GM21360 (cell line): ENCODE results near the gene WDR7.

Experiments used
- ATAC-seq: cut with Tn5 transposase; IDR thresholded peaks from one replicate; pipeline ENCODE4 v1.9.1; 2021; ENCODE audit warnings: mild to moderate bottlenecking, moderate library complexity; ENCODE audit not compliant: unreplicated experiment

WDR7 gene

DNA sequence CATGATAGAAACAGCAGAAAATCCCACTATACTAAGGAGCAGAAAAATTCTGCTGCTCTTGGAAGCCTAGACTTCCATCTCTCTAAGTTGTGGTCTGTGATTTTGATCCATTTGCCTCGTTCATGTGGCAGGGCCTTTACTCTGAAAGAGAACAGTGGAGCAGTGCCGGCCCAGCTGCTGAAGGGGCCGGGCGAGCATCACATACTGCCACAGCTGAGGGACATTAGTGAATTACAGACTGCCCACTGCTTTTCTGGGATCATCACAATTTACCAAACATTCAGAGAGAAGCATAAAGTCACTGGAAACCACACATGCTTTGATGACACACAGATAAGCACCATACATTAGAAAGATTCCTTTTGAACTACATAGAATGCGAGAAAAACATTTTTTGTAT is 278.7 kb downstream of the WDR7 start:
- ATAC-seq: no peak

DNA sequence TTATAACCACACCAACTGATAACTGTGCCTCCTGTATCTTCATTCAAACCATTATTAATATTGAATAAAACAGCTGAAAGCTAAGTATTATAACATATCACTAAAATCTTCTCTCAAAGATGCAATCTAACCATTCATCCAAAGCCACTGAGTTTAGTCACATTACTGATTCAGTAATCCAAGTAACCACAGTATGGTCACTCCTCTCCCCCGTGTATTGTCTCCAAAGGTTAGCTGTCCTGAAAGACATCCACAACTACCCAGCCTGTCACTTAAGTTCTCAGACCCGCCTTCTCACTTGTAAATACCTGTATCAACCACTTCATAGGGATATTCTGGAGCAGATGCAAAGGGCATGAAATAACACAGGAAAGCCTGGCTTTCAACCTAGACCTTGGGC is 282.3 kb downstream of the WDR7 start:
- ATAC-seq: no peak

- ATAC-seq: no peak
Observed at GRCh38 chr18:56934131-56934530, 283.0 kb downstream of the WDR7 start.

DNA sequence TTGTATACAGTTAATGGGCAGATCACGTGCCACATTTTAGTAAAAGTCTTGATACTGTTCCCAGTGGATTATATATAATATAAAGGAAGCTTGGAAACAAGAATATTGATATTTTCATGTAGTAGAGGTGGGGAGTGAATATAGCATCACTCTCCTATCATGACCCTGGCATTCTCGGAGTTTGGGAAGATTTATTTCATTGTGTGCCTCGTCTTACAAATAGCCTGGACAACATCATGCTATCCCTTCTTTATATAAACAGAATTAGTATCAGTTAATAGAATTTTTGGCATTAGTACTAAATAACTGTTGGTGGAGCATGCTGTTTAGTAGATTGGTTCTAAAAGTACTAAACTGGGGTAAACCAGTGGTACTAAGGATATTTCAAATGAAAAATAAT is 283.7 kb downstream of the WDR7 start:
- no peak for ATAC-seq

GRCh38 chr18:56935434-56936040 is 284.4 kb downstream of the WDR7 start:
- ATAC-seq: no peak

DNA sequence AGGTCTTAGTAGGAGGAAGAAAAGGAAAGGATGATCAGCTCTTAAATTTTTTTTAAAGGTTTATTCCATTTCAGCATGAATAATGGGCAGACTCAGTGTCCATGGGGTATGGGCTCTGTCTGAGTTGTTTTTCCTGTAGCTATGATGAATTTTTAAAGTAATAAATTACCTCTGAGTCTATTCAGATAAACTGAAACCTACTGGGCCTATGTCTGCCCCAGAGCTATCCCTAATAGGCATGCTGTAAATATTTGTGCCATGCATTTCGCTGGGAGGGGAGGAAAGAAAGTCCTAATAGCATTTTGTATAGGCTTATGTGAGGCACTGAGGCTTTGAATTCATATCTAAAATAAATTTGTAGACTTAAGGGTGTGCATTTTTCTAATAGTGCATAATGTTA is 285.3 kb downstream of the WDR7 start:
- ATAC-seq: no peak

DNA sequence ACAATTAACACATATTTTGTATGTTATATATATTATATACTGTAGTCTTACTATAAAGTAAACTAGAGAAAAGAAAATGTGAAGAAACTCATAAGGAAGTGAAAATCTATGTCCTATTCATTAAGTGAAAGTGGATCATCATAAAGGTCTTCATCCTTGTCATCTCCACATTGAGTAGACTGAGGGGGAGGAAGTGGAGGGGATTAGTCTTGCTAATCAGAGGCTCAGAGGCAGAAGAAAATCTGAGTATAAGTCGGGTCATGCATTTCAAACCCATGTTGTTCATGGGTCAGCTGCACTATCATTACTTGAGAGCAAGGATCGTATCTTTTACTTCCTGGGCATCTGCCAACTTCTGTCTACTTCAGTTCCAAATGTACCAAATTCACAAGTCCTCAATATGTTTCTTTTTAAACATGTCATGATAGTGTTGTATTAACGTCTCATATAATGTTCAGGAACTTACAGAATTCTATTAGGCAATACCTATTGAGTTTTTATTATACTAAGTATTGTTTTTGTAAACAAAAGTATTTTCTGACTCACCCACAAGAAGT is 286.8 kb downstream of the WDR7 start:
- ATAC-seq: no peak

- ATAC-seq: no peak
Observed at GRCh38 chr18:56945171-56946083, 294.3 kb downstream of the WDR7 start.

DNA sequence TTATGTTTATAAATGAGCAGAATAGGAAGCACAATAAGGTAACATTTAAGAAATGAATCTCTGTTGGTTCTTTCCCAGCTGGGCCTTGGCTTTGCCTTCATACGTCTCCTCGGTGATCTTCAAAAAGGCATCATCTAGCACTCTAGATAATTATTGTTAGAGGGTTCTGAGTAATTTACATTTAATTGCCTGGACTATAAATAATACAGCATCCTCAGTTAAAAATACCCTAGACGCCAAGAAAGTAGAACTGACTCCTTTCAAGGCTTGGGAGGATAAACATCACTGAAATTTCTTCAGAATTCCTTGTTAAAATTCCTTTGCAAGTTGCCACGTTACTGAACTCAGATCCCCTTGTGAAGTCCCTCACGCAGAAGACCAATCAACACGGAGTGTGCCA is 296.1 kb downstream of the WDR7 start:
- ATAC-seq: no peak

DNA sequence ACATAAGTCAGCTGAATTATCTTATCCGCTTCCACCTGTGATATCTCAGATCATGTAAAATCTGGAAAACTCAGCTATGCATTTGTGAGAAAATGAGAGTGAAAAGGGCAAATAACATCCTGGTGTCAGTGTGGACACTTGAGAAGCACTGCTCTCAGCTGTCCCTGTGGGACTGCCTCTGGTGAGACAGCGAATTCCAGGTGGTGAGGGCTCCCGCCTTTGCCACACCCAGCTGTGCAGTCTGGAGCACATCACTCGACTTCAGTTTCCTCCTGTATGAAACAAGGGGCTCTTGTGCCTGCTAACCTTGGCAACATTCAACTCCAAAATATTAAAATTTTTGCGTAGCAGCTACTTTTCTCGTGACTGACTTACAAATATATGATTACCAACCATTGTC is 300.9 kb downstream of the WDR7 start:
- no peak for ATAC-seq

GRCh38 chr18:56953428-56954198 is 302.5 kb downstream of the WDR7 start:
- no peak for ATAC-seq

GRCh38 chr18:56955490-56955889 is 304.3 kb downstream of the WDR7 start:
- ATAC-seq: no peak

- no peak for ATAC-seq
Observed at GRCh38 chr18:56959120-56959519, 308.0 kb downstream of the WDR7 start.

GRCh38 chr18:56962322-56962721 is 311.2 kb downstream of the WDR7 start:
- ATAC-seq: no peak

DNA sequence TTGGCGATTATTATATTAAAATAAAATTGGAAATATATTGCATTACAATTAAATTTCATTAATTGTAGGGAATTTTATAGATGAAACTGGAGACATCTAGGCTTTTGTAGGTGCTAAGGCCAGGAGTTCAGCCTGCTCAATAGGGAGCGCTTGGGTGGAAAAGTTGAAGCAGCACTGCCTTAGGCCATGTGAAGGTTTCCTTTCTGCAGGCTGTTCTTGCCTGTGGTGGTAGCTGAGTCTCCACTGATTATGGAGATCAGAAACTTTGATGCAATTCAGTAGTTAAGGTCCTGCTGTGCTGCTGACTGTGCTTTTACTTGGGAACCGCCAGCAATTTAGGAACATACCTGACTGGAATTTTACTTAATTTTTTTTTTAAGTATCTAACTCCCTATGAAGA is 315.9 kb downstream of the WDR7 start:
- no peak for ATAC-seq

DNA sequence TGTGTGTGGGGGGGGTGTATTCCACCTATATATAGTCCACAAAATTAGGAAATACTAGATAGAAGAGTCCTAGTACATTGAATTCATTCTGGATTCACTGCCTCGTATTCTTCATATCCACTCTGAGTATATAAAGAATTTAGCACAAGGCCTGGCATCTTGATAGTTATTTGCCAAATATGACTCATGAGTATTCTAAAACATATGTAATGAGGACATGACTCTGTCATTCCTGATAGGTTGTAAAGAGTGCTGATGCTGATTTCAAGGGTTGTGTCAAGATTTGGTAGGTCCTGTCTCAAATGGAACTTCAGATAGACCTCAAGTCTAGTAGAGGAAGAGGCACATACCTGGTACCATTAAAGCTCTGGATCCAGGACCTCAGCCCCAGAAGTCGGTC is 322.3 kb downstream of the WDR7 start:
- ATAC-seq: no peak

DNA sequence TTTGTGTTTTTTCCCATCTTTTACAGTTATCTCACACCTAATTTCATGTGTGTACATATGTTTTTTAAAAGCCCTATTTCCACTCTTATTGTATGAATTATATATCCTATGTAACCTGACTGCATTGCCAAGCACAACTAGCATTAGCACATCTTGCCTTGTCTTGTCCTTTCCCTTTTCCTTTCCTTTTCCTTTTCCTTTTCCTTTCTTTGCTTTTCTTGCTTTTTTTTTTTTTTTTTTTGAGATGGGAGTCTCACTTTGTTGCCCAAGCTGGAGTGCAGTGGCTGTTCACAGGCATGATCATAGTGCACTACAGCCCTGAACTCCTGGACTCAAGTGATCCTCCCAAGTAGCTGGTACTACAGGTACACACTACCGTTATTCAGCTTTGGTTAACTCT is 323.0 kb downstream of the WDR7 start:
- no peak for ATAC-seq

GRCh38 chr18:56975276-56975675 is 324.1 kb downstream of the WDR7 start:
- no peak for ATAC-seq

- no peak for ATAC-seq
Observed at GRCh38 chr18:56977309-56977708, 326.1 kb downstream of the WDR7 start.

DNA sequence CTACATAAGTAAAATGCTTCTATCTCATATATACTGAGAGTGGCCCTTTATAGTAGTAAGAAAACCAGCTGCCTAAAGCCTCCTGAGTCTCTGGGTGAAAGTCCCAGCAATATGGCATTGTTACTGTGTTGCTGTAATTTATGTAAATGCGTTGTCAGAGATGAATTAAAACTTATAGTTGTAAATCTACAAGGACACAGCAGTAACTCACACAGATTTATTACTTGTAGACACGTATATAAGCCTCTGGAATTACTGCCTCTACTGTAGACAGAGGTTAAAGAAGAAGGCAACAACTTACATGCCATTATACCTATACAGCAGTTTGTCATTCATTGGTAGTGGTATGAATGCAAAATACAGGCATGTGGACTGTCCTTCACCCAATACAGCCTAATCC is 326.6 kb downstream of the WDR7 start:
- no peak for ATAC-seq

DNA sequence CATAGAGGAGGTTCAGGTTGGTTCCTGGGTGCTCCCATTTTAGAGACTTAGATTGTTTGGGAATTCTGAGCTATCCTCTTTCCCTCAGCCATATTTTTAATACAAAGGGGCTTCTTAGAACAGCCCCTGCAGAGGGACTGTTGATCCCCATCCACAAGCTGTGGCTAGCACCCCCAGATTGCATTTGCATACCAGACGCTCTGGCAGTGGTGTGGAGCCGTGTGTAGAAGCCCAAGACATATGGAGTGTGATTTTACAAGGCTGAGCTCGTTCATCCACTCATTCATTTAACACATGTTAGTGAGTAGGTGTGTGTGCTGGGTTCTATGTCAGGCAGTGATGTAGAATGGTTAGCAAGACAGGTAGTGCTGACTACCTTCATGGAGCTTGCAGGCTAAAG is 329.0 kb downstream of the WDR7 start:
- no peak for ATAC-seq
